Stomach smooth muscle (tissue), 2 donors: ENCODE measurements around the gene ASPG.

Experiments
- H3K27ac ChIP-seq: one replicate; pipeline ENCODE4 v1.7.0; 2013; ENCODE audit warnings: mild to moderate bottlenecking, low read length, inconsistent platforms
- H3K27me3 ChIP-seq, 2 donors: one replicate each; pipeline ENCODE4 v1.7.0; 2013; ENCODE audit warnings: low read length in 2 of 2; ENCODE audit not compliant: insufficient read depth in 2 of 2, control insufficient read depth in 1 of 2
- H3K36me3 ChIP-seq, 2 donors: one replicate each; pipeline ENCODE4 v1.7.0; 2013; ENCODE audit warnings: low read length in 2 of 2; ENCODE audit not compliant: control insufficient read depth in 2 of 2, insufficient read depth in 2 of 2
- H3K4me1 ChIP-seq: one replicate; pipeline ENCODE4 v1.7.0; 2013; ENCODE audit warnings: low read length; ENCODE audit not compliant: control insufficient read depth, insufficient read depth
- H3K4me3 ChIP-seq, 2 donors: one replicate each; pipeline ENCODE4 v1.7.0; 2013; ENCODE audit warnings: low read length in 2 of 2
- H3K9ac ChIP-seq, 2 donors: one replicate each; pipeline ENCODE4 v1.7.0; 2013; ENCODE audit warnings: low read length in 2 of 2, mild to moderate bottlenecking in 1 of 2
- H3K9me3 ChIP-seq, 2 donors: one replicate each; pipeline ENCODE4 v1.7.0; 2013; ENCODE audit warnings: low read length in 2 of 2; ENCODE audit not compliant: control insufficient read depth in 2 of 2
- donor health status: healthy.
- donor health status: Pancreatic carcinoma.

ASPG gene

GRCh38 chr14:104107101-104107581 lies 21.6 kb downstream of the ASPG start:
- no peaks in the 10 kb centered on the region for H3K9me3 ChIP-seq
- no peaks in the 10 kb centered on the region for H3K4me1 ChIP-seq
- H3K36me3 ChIP-seq = no peaks in the 10 kb centered on the region
- H3K4me3 ChIP-seq = no peak overlapping the region
- no peaks in the 10 kb centered on the region for H3K27me3 ChIP-seq
- H3K27ac ChIP-seq = no peak overlapping the region
- H3K9ac ChIP-seq = no peak overlapping the region

- Histone ChIP-seq H3K9ac (no peak overlapping the region), H3K4me3 (no peak overlapping the region), H3K9me3 (no peaks in the 10 kb centered on the region), H3K27ac (no peak overlapping the region), H3K27me3 (no peaks in the 10 kb centered on the region), H3K4me1 (no peaks in the 10 kb centered on the region), H3K36me3 (no peaks in the 10 kb centered on the region)
Measured at GRCh38 chr14:104107611-104108569, 22.4 kb downstream of the ASPG start.

DNA sequence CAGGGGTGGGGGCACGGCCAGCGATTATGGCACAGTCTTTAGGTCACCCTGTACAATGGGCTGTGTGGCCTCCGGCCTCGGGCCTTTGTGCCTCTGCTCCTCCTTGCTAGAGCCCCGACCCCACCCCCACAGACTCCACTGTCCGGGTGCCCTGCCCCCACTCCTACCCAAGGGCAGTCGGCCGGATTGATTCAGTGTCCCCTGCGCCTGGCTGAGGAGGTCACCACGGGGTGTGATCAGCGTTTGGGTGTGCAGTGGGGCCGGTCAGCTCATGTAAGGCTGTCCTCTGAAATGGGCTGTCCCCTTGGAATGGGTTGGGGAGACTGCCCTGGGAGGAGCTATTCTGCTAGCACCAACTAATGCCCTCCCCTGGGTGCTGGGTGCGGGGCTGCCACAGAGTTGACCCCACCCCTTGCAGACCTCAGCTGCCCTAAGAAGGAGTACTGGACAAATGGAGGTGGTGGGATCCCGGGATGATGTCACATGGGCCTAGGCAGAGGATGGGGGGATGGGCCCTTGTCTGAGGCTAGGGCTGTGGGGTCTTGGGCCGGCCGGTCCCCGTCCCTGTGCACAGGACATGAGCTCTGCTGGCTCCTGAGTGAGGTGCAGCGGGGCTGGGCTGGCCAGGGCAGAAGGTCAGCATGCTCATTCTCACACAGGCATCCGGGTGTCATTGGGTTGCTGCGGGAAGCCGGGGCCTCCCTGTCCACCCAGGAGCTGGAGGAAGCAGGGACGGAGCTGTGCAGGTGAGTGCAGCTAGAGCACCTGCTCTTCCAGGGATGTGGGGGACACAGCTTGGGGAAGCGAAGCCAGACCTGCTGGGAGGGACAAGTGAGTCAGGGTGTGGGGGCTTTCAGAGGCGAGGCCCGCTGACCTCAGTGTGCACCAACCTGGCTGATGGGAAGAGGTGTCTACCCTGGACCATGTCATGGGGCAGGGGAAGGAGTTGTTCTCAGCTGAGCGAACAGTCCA lies 23.4 kb downstream of the ASPG start:
- H3K4me3 ChIP-seq = no peak overlapping the region
- no peaks in the 10 kb centered on the region for H3K9me3 ChIP-seq
- no peak overlapping the region for H3K9ac ChIP-seq
- no peak overlapping the region for H3K27ac ChIP-seq
- H3K27me3 ChIP-seq = no peaks in the 10 kb centered on the region
- H3K36me3 ChIP-seq = no peaks in the 10 kb centered on the region
- no peaks in the 10 kb centered on the region for H3K4me1 ChIP-seq

- H3K27me3 ChIP-seq = peaks cover 0 to 3% of the 10 kb centered on the region in 2 donors
- H3K4me1 ChIP-seq = no peaks in the 10 kb centered on the region
- H3K36me3 ChIP-seq = no peaks in the 10 kb centered on the region
- no peak overlapping the region for H3K9ac ChIP-seq
- H3K9me3 ChIP-seq = no peaks in the 10 kb centered on the region
- no peak overlapping the region for H3K4me3 ChIP-seq
- no peak overlapping the region for H3K27ac ChIP-seq
Measured at GRCh38 chr14:104109731-104110361, 24.3 kb downstream of the ASPG start.

GRCh38 chr14:104110491-104111209 lies 25.1 kb downstream of the ASPG start:
- Histone ChIP-seq H3K9ac (no peak overlapping the region), H3K9me3 (no peaks in the 10 kb centered on the region), H3K36me3 (no peaks in the 10 kb centered on the region), H3K4me1 (no peaks in the 10 kb centered on the region), H3K27ac (no peak overlapping the region), H3K4me3 (no peak overlapping the region), H3K27me3 (peaks cover 0 to 6% of the 10 kb centered on the region in 2 donors)

- Histone ChIP-seq H3K27me3 (peaks cover 7 to 14% of the 10 kb centered on the region in 2 donors), H3K36me3 (no peaks in the 10 kb centered on the region), H3K9me3 (no peaks in the 10 kb centered on the region), H3K4me3 (no peak overlapping the region), H3K4me1 (peaks cover 4% of the 10 kb centered on the region), H3K27ac (no peak overlapping the region), H3K9ac (no peak overlapping the region)
Measured at GRCh38 chr14:104111301-104112112, 26.0 kb downstream of the ASPG start.

DNA sequence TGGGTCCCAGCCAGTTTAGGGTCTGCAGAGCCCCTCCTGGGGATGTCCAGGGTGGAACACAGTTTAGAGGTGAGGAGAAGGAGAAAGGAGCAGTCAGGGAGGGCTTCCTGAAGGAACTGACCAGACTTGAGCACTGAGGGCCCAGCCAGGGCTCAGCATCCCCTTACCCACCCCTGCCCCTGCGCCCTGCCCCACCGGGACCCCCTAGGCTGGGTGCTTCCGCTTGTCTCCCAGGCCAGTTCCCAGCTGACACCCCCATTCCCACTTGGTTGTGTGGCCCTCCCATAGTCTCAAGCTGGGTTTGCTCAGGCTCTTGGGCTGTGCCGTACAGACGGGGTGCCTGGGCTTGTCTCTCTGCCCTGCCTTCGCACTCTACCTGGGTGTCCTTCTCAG lies 26.6 kb downstream of the ASPG start:
- Histone ChIP-seq H3K36me3 (no peaks in the 10 kb centered on the region), H3K9me3 (no peaks in the 10 kb centered on the region), H3K27ac (no peak overlapping the region), H3K4me3 (no peak overlapping the region), H3K9ac (no peak overlapping the region), H3K27me3 (peaks cover 13 to 14% of the 10 kb centered on the region in 2 donors), H3K4me1 (peaks cover 8% of the 10 kb centered on the region)

DNA sequence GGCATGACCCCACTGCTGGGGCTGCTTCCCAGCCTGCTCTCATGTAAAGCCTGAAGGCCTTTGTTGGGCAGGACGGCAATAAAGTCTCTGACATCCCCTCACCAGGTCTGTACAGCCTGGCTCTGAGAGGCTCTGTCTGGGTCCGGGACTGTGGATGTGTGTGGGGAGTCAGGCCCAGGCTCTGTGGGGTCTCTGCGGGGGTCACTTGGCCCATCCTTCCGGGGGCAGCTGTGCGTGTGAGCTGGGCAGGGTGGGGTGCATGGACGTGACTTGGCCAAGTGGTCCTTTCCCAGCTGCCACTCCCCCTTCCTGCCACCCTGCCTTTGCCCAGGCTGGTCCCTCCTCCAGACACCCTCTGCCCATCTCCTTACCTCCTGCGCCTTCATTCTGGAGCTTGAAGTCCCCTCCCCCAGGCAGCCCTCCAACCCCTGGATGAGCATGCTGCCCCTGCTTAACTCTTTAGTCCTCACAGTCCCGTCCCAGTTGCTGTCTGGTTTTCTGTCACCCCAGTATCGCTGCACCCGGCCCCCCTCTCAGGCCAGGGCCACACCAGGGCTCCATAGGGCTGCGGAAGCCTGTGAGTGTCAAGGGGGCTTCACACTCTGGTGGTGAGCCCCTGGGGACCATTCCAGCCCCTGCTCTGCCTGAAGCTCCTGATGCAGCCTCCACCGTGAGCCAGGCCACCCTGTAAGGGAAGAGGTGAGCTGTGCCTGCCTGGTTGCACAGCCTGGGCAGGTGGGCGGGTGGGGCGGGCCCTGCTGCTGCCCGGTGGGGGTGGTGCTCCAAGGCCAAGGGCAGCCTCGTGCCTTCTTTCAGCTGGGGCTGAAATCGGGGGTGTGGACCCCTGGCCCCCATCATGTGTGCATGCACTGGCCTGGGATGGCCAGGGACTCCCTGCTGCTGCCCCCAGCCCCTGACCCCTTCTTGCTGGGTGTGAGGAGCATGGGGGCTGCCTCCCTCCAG lies 27.4 kb downstream of the ASPG start:
- Histone ChIP-seq H3K9me3 (no peaks in the 10 kb centered on the region), H3K27ac (no peak overlapping the region), H3K4me1 (peaks cover 15% of the 10 kb centered on the region), H3K4me3 (no peak overlapping the region), H3K9ac (no peak overlapping the region), H3K36me3 (no peaks in the 10 kb centered on the region), H3K27me3 (peaks cover 16 to 21% of the 10 kb centered on the region in 2 donors)
